ENCODE measurements around the gene TPMT. TPM values are rescaled to one million over a fixed set of nuclear protein-coding genes. Genes with fewer than 3 reads are reported as not detected.
"Not testable (repeated sequence)": the region's sequence is repeated elsewhere in the genome, so short reads cannot be mapped to it uniquely, and the experiment has no call there.

The TPMT gene
- polyA plus RNA-seq (ENCODE audit: insufficient read length), result 25.7 TPM
- long read RNA-seq, donor 1, transcript TPMT-201 (9 exons, 3,181 nt), result major isoform, 9 of 9 reads
- long read RNA-seq, donor 1, partial matches to known transcripts, result 0 of 9 reads
- long read RNA-seq, donor 1, other reads (novel, unspliced or antisense), result 0 of 9 reads
- long read RNA-seq, donor 2, transcript TPMT-201 (9 exons, 3,181 nt), result major isoform, 13 of 13 reads
- long read RNA-seq, donor 2, partial matches to known transcripts, result 0 of 13 reads
- long read RNA-seq, donor 2, other reads (novel, unspliced or antisense), result 0 of 13 reads
- long read RNA-seq, donor 3, transcript TPMT-201 (9 exons, 3,181 nt), result major isoform, 9 of 9 reads
- long read RNA-seq, donor 3, partial matches to known transcripts, result 0 of 9 reads
- long read RNA-seq, donor 3, other reads (novel, unspliced or antisense), result 0 of 9 reads
- long read RNA-seq, donor 4, result 0 reads
- long read RNA-seq, donor 5, transcript TPMT-201 (9 exons, 3,181 nt), result major isoform, 17 of 17 reads
- long read RNA-seq, donor 5, partial matches to known transcripts, result 0 of 17 reads
- long read RNA-seq, donor 5, other reads (novel, unspliced or antisense), result 0 of 17 reads
- long read RNA-seq, donor 6, transcript TPMT-201 (9 exons, 3,181 nt), result major isoform, 9 of 9 reads
- long read RNA-seq, donor 6, partial matches to known transcripts, result 0 of 9 reads
- long read RNA-seq, donor 6, other reads (novel, unspliced or antisense), result 0 of 9 reads
- long read RNA-seq, donor 7, transcript TPMT-201 (9 exons, 3,181 nt), result major isoform, 12 of 12 reads
- long read RNA-seq, donor 7, partial matches to known transcripts, result 0 of 12 reads
- long read RNA-seq, donor 7, other reads (novel, unspliced or antisense), result 0 of 12 reads
- long read RNA-seq, donor 8, transcript TPMT-201 (9 exons, 3,181 nt), result major isoform, 6 of 6 reads
- long read RNA-seq, donor 8, partial matches to known transcripts, result 0 of 6 reads
- long read RNA-seq, donor 8, other reads (novel, unspliced or antisense), result 0 of 6 reads

DNA sequence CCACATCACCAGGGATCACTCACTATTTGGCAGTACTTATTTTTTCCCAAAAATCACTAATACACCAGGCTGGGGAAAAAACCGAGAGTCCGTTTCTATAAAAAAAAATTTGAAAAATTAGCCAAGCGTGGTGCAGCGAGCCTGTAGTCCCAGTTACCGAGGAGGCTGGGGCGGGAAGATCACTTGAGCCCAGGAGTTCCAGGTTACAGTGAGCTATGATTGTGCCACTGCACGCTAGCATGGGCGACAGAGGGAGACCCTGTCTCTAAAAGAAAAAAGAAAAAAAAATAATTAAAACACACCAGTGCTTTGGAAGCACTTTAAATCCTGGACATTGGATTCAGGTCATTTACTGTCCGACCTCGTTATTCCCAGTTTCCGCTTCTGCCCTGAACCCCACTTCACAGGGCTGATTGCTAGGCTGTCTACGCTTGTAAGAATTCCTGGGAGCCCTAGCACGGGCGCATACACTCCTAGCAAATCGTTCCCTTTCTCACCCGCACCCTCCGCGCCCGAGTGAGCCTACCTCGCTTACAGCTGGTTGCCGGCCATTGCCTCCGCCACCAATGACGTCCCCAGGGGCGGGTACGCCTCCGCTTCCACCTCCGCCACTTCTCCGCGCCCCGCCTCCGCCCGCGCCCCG lies at the start of gene TPMT:
Gene TPMT (minus strand): TSS at position 571 of the 643 bp plus-strand sequence. CDS start 5,950 bp downstream, outside the sequence.
- no peak for DNase-seq

- DNase-seq, result no peak
Observed at GRCh38 chr6:18203786-18204185, 48.9 kb upstream of the TPMT start.

DNA sequence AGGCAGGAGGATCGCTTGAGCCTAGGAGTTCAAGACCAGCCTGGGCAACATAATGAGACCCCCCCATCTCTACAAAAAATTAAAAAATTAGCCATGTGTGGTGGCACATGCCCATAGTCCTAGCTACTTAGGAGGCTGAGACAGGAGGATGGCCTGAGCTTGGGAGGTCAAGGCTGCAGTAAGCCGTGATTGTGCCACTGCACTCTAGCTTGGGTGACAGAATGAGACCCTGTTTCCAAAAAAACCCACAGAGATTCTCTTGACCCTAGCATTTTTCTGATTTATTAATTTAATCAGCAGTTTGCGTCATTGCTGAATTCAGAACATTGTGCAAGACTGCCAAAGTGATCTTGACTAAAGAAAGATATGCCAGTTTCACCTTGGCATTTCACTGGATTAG lies 37.1 kb upstream of the TPMT start:
- no peak for DNase-seq

GRCh38 chr6:18189196-18189595 lies 34.3 kb upstream of the TPMT start:
- no peak for DNase-seq

DNA sequence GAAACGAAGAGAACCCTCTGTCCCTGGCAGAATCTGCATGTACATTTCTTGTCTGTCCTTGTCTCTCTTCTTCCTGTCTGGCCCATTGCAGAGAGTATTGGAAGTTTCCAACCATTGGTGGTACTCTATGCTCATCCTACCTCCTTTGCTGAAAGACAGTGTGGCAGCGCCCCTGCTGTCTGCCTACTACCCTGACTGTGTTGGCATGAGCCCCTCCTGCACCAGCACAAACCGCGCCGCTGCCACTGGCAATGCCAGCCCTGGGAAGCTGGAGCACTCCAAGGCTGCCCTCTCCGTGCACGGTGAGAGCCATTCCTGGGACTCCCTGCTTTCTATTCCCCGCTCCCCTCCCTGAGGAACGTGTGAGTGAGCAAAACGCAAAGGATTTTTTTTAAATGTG lies 32.8 kb upstream of the TPMT start:
- no peak for DNase-seq

GRCh38 chr6:18186540-18187250 lies 31.8 kb upstream of the TPMT start:
- no peak for DNase-seq

- DNase-seq, result peak; percentile 7
Observed at GRCh38 chr6:18186033-18186432, 31.2 kb upstream of the TPMT start.

- no peak for DNase-seq
Observed at GRCh38 chr6:18185624-18186023, 30.7 kb upstream of the TPMT start.

- peak; percentile 21 for DNase-seq
Observed at GRCh38 chr6:18183766-18184165, 28.9 kb upstream of the TPMT start.

GRCh38 chr6:18182568-18182967 lies 27.7 kb upstream of the TPMT start:
- no peak for DNase-seq

DNA sequence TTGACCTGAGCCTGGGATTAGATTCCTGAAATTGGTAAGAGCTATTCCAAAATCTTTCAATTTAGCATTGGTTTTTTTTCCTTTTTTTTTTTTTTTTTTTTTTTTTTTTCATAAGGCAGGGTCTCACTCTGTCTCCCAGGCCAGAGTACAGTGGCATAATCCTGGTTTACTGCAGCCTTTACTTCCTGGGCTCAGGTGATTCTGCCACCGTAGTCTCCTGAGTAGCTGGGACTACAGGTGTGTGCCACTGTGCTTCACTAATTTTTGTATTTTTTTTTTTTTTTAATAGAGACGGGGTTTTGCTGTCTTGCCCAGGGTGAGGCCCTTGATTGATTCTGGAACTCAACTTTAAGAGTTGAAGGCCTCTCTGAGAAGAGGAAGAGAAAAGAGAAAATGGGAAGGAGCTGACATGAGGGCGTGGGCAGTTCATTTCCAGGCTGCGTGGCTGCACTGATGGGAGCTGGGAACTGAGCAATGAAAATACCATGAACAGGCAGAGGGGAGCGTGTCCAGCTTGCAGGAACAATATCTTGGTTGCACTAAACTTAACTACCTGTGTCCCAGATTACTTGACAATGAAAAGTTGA lies 25.0 kb upstream of the TPMT start:
- DNase-seq, result no peak

DNA sequence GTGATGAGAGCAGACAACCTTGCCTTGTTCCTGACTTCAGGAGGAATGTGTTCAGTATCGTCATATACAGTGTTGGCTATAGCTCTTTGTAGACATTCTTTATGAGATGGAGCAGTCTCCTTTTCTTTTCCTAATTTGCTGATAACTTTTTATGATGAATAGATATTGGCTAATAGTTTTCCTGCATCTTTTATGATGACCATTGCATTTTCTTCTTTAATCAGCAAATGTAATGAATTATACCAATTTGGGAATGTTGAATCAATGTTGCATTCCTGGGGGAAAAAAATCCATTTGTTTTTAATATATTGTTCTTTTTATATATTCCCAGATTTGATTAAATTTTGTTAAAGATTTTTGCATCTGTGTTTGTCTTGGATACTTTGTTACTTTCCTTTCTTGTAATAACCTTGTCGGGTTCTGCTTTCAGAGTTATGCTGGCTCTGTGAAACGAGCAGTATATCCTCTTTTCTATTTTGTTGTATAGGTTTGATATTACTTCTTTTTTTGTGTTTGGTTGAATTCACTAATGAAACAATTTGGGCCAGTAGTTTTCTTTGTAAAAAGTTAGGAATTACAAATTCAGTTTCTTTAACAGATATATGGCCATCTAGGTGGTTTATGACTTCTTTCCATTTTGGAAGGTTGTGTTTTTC lies 24.2 kb upstream of the TPMT start:
- no peak for DNase-seq

- DNase-seq, result no peak
Observed at GRCh38 chr6:18177286-18177965, 22.5 kb upstream of the TPMT start.

GRCh38 chr6:18176198-18176597 lies 21.3 kb upstream of the TPMT start:
- DNase-seq, result not testable (repeated sequence)

GRCh38 chr6:18171871-18172270 lies 17.0 kb upstream of the TPMT start:
- DNase-seq, result no peak

- no peak for DNase-seq
Observed at GRCh38 chr6:18168264-18168663, 13.4 kb upstream of the TPMT start.

DNA sequence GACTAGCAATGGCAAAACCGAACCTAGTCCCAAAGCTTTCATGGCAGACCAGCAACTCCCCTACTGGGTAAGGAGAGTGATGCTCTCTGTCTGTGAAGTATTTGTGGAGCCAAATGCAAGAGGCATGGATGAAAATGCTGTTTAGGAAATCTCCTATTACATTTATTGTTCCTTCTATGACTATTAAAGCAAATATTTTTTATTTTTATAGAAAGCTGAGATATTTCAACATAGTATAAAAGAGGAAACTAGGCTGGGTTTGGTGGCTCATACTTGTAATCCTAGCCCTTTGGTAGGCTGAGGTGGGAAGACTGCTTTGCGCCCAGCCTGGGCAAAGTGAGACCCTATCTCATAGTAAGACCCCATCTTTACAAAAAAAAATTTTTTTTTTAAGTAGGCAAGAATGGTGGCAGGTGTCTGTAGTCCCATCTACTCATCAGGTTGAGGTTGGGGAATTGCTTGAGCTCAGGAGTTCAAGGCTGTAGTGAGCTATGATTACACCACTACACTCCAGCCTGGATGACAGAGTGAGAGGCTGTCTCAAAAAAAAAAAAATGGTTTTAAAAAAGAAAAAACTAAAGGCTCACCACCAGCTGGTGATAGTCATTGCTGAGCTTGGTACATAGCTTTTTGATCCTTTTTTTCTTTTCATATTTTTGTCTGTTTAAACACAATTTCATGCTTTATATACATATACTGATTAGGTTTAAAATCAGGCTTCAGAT lies 11.6 kb upstream of the TPMT start:
- DNase-seq, result no peak

DNA sequence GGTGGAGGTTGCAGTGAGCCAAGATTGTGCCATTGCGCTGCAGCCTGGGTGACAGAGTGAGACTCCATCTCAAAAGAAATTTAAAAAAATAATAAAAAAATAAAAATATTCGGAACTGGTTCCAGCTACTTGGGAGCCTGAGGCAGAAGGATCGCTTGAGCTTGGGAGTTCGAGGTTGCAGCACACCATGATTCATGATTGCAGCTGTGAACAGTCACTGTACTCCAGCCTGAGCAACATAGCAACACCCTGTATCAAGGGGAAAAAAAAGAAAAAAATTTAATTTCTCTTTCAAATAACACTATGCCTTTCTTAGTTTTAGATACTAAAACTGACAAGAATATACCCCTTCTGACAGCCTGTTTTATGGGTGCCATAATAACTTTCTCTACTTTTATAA lies 10.9 kb upstream of the TPMT start:
- DNase-seq, result no peak

DNA sequence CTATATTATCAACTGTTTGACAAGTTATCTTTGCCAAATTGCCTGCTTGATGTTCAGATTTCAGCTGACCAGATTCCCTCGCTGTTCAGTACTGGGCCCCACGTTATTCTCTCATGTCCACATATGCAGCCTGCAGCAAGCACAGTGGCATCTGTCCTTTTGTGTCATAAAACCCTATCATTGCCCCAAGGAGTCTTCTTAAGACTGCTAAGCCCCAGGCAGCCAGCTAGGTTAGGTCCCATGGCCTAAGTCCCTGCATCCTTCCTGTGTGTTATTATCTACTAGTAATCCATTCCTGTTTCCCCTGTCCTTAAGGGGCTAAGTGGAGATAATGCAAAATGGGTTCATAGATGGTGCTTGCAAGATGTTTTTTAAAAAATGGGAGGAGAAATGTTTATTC lies 7.5 kb upstream of the TPMT start:
- no peak for DNase-seq

Data from left kidney (tissue), 8 donors.